Measurements from ENCODE around the gene SPRED1.

SPRED1 gene

DNA sequence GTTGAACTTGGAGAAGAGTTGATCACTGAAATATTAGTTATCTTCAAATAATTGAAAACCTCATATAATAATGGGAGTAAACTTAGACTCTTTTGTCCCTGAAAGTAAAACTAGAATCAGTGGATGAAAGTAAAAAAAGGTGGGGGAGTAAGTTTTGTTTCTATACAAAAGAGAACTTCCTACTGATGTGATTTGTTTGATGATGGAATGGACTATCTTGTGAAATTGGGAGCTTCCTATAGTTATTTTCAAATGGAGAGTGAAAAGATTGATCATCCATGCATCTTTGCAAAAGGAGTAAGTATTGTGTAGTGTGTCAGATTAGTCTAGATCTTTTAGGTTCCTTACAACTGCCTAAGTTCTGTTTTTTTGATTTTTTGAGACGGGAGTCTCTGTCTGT lies 28.4 kb downstream of the SPRED1 start:
- TF ChIP-seq POLR2A (IDR thresholded peaks at IDR 0.05; ENCODE audit: low read length), result no peak
- no peak for TF ChIP-seq GATA1 (IDR thresholded peaks at IDR 0.05; ENCODE audit: low read depth, low read length)
- DNase-seq, result no peak

DNA sequence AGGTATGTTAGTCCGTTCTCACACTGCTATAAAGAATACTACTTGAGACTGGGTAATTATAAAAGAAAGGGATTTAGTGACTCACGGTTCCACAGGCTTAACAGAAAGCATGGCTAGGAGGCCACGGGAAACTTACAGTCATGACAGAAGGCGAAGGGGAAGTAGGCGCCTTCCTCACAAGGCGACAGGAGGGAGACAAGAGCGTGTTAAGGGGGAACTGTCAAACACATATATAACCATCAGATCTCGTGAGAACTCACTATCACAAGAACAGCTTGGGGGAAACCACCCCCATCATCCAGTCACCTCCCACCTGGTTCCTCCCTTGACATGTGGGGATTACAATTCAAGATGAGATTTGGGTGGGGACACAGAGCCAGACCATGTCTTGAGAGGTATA lies 30.4 kb downstream of the SPRED1 start:
- DNase-seq, result peak in 1 of 2 experiments; percentile 5
- no peak for TF ChIP-seq POLR2A (IDR thresholded peaks at IDR 0.05; ENCODE audit: low read length)
- TF ChIP-seq GATA1 (IDR thresholded peaks at IDR 0.05; ENCODE audit: low read depth, low read length), result no peak

DNA sequence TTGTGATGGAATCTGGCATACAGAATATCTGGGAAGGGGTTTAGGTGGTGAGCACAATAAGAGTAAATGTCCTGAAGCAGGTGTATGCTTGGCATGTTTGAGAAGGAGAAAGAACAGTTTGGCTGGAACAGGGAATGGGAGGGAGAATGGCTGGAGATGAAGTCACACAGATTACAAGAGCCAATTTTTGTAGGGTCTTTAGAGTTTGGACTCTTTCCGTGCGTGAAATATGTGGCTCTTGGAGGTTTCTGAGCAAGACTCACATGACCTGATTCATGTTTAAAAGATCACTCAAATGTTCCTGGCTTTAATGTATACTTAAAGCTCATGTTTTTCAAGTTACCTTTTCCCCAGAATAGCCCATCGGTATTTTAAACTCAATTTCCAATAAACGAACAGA lies 32.8 kb downstream of the SPRED1 start:
- no peak for TF ChIP-seq POLR2A (IDR thresholded peaks at IDR 0.05; ENCODE audit: low read length)
- no peak for TF ChIP-seq GATA1 (IDR thresholded peaks at IDR 0.05; ENCODE audit: low read depth, low read length)
- DNase-seq, result no peak

DNA sequence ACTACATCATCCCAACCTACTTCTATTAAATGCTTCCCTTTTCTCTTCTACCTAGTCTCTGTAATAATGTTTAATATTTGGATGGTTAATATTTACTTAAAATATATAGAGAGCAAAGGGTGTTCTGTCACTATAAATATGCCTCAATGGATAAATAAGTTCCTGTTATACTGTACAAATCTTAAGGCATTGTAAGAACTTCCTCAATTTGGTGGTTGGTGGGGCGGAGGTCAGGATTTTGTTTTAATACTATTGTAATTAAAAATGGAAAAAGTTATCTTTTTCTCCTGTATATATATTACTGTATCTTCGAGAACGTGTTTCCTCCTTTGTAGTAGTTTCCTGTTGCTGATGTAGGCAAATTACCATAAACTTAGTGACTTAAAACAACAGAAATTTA lies 41.5 kb downstream of the SPRED1 start:
- no peak for DNase-seq
- no peak for TF ChIP-seq GATA1 (IDR thresholded peaks at IDR 0.05; ENCODE audit: low read depth, low read length)

DNA sequence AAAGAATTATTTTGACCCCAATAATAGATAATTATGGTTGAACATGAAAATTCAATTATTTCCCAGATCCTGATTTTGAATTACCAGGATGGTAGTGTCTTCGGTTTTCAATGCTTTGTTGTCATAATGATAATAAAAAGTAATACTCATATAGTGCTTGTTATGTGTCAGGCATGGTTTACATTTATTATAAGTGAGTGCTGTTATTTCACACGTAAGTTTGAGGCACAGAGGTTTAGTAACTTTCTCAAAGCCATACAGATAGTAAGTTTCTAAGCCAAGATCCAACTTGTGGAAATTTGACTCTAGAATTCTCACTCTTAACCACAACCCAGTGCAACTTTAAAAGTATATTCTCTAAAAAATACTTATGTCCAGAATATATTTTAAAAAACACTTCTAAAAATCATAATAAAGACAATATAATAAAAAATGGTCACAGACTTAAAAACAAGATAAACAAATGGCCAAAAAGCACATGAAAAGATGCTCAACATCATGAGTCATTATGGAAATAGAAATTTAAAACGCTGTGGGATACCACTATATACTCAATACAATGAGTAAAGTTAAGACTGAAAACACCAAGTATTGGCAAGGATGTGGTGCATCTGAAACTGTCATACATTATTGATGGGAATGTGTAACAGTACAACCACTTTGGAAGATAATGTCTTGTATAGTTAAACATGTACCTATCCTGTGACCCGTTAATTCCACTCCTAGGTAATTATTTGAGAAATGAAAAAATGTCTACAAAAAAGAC lies 45.2 kb downstream of the SPRED1 start:
- DNase-seq, result no peak
- TF ChIP-seq POLR2A (IDR thresholded peaks at IDR 0.05; ENCODE audit: low read length) (no peak), GATA1 (IDR thresholded peaks at IDR 0.05; ENCODE audit: low read depth, low read length) (no peak)

DNA sequence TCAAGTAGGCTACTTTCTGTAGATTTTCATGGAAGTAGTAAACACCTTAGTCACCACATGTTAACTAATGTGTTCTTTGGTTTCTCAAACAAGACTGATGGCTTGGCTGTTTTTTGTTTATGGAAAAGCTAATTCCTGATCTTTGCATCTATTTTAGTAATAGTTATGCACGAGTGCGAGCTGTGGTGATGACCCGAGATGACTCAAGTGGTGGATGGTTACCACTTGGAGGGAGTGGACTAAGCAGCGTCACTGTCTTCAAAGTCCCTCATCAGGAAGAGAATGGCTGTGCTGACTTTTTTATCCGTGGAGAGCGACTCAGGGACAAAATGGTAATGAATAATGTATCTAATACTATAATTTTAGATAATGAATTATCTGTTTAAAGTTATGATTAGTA lies 46.6 kb downstream of the SPRED1 start:
- no peak for TF ChIP-seq GATA1 (IDR thresholded peaks at IDR 0.05; ENCODE audit: low read depth, low read length)
- no peak for TF ChIP-seq POLR2A (IDR thresholded peaks at IDR 0.05; ENCODE audit: low read length)
- no peak for DNase-seq

DNA sequence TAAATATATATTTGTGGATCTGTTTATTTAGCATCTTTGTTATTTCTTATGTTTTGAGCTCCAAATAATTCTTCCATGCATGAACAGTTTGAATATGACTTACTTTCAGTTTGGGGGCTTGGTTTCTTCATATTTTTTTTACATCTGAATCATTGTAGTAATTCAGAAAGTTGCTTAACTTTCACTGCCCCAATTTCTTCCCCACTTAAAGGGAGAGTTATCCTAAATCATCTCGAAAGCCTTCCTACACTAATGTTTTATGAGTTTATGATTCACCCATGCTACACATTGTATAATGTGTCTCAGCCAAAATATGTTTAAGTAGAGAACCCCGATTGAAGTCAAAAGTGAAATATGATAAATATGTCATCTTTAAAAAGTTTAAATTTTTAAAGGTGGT lies 47.8 kb downstream of the SPRED1 start:
- TF ChIP-seq POLR2A (IDR thresholded peaks at IDR 0.05; ENCODE audit: low read length) (no peak), GATA1 (IDR thresholded peaks at IDR 0.05; ENCODE audit: low read depth, low read length) (no peak)
- no peak for DNase-seq

DNA sequence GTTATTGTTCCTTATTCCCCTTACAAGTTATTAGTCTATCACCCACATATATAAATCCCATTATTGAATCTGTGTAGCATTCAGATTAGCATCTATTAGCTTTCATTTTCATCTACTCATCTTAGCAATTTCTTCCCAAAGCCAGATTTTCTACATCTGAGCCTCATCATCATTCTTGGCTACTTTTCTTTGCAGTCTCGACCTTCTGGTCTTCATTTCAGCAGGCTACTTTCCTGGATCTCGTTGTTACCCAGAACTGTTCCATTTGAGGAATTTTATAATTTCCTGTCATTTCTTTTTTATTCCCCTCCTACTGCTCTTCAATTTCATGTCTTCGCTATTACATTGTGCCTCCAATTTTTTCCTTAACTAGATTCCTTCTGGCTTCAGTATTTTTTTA lies 51.8 kb downstream of the SPRED1 start:
- TF ChIP-seq POLR2A (IDR thresholded peaks at IDR 0.05; ENCODE audit: low read length), result no peak
- no peak for TF ChIP-seq GATA1 (IDR thresholded peaks at IDR 0.05; ENCODE audit: low read depth, low read length)
- DNase-seq, result no peak

DNA sequence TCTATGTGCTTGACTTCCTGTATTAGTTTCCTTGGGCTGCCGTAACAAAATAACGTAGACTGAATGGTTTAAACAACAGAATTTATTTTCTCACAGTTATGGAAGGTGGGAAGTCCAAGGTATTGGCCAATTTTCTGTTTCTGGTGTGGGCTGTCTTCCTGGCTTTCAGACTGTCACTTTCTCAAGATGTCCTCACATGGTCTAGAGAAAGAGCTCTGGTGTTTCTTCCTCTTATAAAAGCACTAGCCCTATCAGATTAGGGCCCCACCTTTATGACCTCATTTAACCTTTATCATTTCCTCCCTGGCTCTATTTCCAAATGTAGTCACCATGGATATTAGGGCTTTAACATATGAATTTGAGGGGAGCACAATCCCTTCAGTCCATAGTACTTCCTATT lies 54.6 kb downstream of the SPRED1 start:
- peak; percentile 53 to 59 for DNase-seq
- TF ChIP-seq GATA1 (IDR thresholded peaks at IDR 0.05; ENCODE audit: low read depth, low read length) (no peak), POLR2A (IDR thresholded peaks at IDR 0.05; ENCODE audit: low read length) (no peak)

DNA sequence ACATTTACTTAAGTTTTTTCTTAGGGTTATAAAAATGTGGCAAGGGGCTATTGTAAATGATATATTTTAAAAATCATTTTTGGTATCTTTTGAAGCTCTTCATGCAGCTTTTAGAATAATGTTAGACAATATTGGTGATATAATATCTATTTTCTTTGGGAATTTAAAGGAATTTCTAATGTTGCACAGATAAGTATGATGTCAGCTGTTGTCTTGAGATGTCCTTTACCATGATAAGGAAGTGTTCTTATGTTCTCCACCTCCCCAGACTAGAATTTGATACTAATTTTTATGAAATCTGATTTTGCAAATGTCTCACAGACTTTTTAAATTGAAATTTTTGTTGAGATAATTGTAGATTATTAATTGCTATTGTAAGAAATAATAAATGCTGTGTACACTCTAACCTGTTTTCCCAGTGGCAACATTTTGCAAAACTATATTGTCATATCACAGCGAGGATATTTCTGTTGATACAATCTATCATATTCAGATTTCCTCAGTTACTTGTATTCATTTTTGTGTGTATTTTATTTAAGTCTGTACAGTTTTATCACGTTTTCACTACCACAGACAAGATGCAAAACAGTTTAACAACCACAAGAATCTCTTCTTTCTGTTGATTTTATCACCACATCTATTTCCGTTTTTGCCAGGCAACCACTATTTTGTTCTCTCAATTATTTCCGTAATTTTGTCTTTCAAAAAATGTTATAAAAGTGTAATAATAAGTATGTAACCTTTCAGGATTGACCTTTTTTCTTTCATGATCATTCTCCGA lies 55.4 kb downstream of the SPRED1 start:
- DNase-seq, result no peak
- TF ChIP-seq POLR2A (IDR thresholded peaks at IDR 0.05; ENCODE audit: low read length) (no peak), GATA1 (IDR thresholded peaks at IDR 0.05; ENCODE audit: low read depth, low read length) (no peak)

DNA sequence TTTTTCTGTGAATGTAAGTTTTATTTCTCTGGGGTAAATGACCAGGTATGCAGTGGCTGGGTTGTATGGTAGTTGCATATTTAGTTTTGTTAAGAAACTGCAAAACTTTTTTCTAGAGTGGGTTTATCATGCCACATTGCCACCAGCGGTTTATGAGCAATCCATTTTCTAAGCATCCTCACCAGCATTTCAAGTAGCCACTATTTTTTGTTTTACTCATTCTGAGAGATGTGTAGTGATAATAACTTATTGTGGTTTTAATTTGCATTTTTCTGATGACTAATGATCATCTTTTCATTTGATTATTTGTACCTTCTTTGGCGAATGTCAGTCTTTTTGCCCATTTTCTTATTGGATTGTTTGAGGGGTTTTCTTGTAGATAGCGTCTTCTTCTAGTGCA lies 56.2 kb downstream of the SPRED1 start:
- TF ChIP-seq POLR2A (IDR thresholded peaks at IDR 0.05; ENCODE audit: low read length), result no peak
- TF ChIP-seq GATA1 (IDR thresholded peaks at IDR 0.05; ENCODE audit: low read depth, low read length), result no peak
- DNase-seq, result no peak

DNA sequence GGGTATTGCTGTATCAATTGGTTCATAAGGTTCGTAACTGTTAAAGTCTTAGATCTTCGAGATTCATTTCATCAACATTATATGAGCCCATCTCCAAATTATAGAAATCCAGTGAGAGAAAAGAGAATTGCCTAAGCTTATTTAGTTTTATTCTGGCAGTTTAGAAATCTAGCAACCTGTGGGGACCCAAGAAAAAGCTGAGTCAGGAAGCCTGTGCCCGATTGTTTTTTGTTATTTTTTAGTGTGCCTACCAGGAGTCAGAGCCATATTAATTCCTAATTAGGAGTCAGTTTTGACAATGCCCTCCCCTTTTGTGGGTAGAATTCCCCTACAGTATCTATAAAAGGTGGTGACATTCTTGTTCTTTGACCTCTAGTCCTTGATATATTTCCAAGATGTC lies 59.6 kb downstream of the SPRED1 start:
- TF ChIP-seq GATA1 (IDR thresholded peaks at IDR 0.05; ENCODE audit: low read depth, low read length) (no peak), POLR2A (IDR thresholded peaks at IDR 0.05; ENCODE audit: low read length) (no peak)
- no peak for DNase-seq

DNA sequence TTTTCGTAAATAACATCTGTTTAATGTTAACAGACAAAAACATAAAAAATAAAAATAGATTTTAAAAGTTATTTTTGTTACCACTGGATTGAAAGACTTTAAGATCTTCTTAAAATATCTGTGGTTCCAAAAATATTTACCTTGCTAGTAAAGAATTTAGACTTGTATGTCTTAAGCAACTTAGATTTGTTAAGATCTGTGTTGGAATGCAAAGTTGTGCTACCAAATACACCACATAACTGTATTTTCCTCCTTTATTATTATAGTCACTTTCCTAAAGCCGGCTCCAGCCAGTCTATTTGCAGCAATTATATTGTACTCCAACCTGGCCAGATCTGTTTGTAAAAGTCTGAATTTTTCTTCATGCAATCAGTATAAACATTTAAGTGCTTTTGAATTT lies 63.7 kb downstream of the SPRED1 start:
- TF ChIP-seq GATA1 (IDR thresholded peaks at IDR 0.05; ENCODE audit: low read depth, low read length), result no peak
- TF ChIP-seq POLR2A (IDR thresholded peaks at IDR 0.05; ENCODE audit: low read length), result no peak
- no peak for DNase-seq

DNA sequence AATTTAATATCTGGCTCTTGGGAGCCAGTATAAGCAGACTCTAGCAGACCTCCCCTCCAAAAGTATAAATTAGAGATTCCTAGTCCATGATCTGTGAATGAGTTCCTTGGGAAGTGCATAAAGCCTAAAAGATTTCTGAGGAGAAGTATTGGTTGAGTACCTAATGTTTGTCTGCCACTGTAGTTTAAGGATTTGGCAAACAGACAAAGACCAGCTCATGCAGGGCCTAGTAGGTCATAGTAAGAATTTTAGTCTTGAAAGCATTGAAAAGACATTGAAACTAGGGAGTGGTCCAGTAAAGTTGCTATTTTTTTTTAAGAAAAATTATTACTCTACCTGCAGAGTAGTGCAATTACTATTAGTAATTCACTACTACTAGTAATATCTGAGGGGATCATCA lies 67.5 kb downstream of the SPRED1 start:
- DNase-seq, result no peak

DNA sequence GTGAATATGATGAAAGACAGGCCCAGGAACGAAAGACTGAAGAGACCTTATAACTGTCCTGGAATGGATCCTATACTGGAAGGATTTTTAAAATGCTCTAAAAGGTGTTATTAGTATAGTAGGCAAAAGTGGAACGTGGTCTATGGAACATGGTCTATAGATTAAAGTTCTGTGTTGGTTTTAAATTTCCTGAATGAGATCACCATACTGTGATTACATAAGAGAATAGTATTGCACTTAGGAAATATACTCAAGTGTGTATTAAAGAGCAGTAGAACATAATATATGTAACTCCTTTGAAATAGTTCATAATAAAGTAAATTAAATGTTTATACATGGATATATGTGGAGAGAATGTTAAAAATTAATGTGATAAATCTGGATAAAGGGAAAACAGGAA lies 68.2 kb downstream of the SPRED1 start:
- TF ChIP-seq GATA1 (IDR thresholded peaks at IDR 0.05; ENCODE audit: low read depth, low read length) (no peak), POLR2A (IDR thresholded peaks at IDR 0.05; ENCODE audit: low read length) (no peak)
- DNase-seq, result no peak

More for the DNA sequence above, 67.5 kb downstream of the SPRED1 start:
- TF ChIP-seq GATA1 (IDR thresholded peaks at IDR 0.05; ENCODE audit: low read depth, low read length) (no peak), POLR2A (IDR thresholded peaks at IDR 0.05; ENCODE audit: low read length) (no peak)

All from erythroblast (primary cell).